H1 (cell line): ENCODE results near the gene MT1B.

ENCODE experiments used
- CEBPB ChIP-seq: IDR thresholded peaks from 2 replicates; pipeline ENCODE4 v1.6.1; 2012; ENCODE audit warnings: low read depth, low read length
- CHD2 ChIP-seq: IDR thresholded peaks from 2 replicates; pipeline ENCODE4 v1.6.1; 2012; ENCODE audit warnings: low read length, improper control_type of control experiment
- EP300 ChIP-seq, 2 experiments: IDR thresholded peaks; 1 replicate in 1 of 2; 2 replicates in 1 of 2; pipeline ENCODE4 v1.6.1; 2011 to 2012; ENCODE audit warnings: low read depth in 2 of 2, low read length in 2 of 2, mild to moderate bottlenecking in 2 of 2, borderline replicate concordance in 1 of 2, inconsistent platforms in 1 of 2, moderate library complexity in 1 of 2
- EZH2 ChIP-seq: fragments of 200-600 bp; sonication (generic); IDR thresholded peaks from 2 replicates; pipeline ENCODE4 v1.7.1; 2012; ENCODE audit warnings: low read depth, mild to moderate bottlenecking, moderate library complexity, low read length, inconsistent platforms; ENCODE audit not compliant: severe bottlenecking
- GTF2F1 ChIP-seq: IDR thresholded peaks from 2 replicates; pipeline ENCODE4 v1.6.1; 2012; ENCODE audit warnings: low read depth, low read length, improper control_type of control experiment, borderline replicate concordance
- NRF1 ChIP-seq: IDR thresholded peaks from 2 replicates; pipeline ENCODE4 v1.6.1; 2011; ENCODE audit warnings: mild to moderate bottlenecking, low read depth, low read length, improper control_type of control experiment
- POLR2A ChIP-seq, 2 experiments: IDR thresholded peaks; 1 replicate in 1 of 2; 2 replicates in 1 of 2; pipeline ENCODE4 v1.6.1; 2011; ENCODE audit warnings: low read depth in 2 of 2, low read length in 2 of 2, mild to moderate bottlenecking in 2 of 2; ENCODE audit errors: control extremely low read depth in 1 of 2
- RAD21 ChIP-seq, 2 experiments: IDR thresholded peaks in 1 of 2; conservative IDR thresholded peaks in 1 of 2; 2 replicates each; pipeline ENCODE4 v1.6.1; 2011; ENCODE audit warnings: low read depth in 2 of 2, low read length in 2 of 2, improper control_type of control experiment in 1 of 2, inconsistent platforms in 1 of 2, mild to moderate bottlenecking in 1 of 2, moderate library complexity in 1 of 2
- RXRA ChIP-seq: IDR thresholded peaks from 2 replicates; pipeline ENCODE4 v1.6.1; 2011; ENCODE audit warnings: low read depth, mild to moderate bottlenecking, low read length, moderate library complexity; ENCODE audit not compliant: insufficient read depth
- SP1 ChIP-seq: IDR thresholded peaks from 2 replicates; pipeline ENCODE4 v1.6.1; 2011; ENCODE audit warnings: low read depth, low read length
- TAF1 ChIP-seq: IDR thresholded peaks from 2 replicates; pipeline ENCODE4 v1.6.1; 2011; ENCODE audit warnings: mild to moderate bottlenecking, low read depth, low read length
- YY1 ChIP-seq: IDR thresholded peaks from 2 replicates; pipeline ENCODE4 v1.6.1; 2011; ENCODE audit warnings: low read depth, mild to moderate bottlenecking, low read length
- TF ChIP-seq, protein P1 (sequence below), 3 experiments: IDR thresholded peaks; 1 replicate in 2 of 3; 2 replicates in 1 of 3; pipeline versions ENCODE4 v1.5.1 to v1.6.1; 2011; ENCODE audit warnings: low read length in 3 of 3, mild to moderate bottlenecking in 3 of 3, inconsistent platforms in 2 of 3, low read depth in 1 of 3, moderate library complexity in 1 of 3; ENCODE audit not compliant: insufficient read depth in 1 of 3; ENCODE audit errors: control extremely low read depth in 1 of 3
- TF ChIP-seq, protein P2 (sequence below): IDR thresholded peaks from 2 replicates; pipeline ENCODE4 v1.6.1; 2012; ENCODE audit warnings: inconsistent platforms

DNA sequence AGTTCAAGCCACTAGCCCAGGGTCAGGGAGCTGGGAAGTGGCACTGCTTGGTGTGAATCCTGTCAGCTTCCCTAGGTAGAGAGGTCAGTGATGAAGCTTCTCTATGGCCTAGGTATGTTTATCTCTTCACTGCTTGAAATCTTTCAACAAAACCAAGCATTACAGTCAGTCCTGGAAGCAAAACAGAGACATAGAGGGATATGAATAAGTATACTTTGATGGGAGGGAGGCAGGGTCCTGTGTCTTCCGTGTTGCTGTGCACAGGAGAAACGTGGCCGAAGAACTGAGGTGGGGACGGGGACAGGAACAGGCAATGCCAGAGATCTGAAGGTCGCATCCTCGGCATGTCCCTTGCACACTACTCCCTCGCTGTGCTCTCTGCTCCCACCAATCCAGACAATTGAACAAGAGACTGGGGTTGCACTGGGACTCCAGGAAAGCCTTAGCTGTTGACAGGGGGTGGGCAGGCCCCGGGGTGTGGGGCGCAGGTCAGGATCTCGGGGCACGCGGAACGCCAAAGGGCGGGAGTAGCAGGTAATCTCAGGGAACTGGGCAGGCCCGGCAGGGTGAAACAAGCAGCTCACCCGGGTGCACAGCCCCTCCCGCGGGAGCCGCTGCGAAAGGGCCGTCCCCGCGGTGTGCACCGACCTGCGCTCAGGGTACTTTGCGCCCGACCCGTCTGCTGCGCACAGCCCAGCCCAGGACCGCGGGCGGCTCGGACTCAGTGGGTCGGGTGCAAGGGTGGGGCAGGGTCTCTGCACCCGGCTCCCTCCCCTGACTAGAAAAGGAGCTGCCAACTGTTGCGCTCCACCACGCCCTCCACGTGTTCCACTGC, 17.5 kb downstream of the MT1B start, which contains the start of gene MT1H:
- TF ChIP-seq, protein P1, sequence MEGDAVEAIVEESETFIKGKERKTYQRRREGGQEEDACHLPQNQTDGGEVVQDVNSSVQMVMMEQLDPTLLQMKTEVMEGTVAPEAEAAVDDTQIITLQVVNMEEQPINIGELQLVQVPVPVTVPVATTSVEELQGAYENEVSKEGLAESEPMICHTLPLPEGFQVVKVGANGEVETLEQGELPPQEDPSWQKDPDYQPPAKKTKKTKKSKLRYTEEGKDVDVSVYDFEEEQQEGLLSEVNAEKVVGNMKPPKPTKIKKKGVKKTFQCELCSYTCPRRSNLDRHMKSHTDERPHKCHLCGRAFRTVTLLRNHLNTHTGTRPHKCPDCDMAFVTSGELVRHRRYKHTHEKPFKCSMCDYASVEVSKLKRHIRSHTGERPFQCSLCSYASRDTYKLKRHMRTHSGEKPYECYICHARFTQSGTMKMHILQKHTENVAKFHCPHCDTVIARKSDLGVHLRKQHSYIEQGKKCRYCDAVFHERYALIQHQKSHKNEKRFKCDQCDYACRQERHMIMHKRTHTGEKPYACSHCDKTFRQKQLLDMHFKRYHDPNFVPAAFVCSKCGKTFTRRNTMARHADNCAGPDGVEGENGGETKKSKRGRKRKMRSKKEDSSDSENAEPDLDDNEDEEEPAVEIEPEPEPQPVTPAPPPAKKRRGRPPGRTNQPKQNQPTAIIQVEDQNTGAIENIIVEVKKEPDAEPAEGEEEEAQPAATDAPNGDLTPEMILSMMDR (IDR thresholded peaks at IDR 0.05; ENCODE audit: control extremely low read depth in 1 of 3, insufficient read depth in 1 of 3, low read depth in 1 of 3, low read length in 3 of 3) = no peak
- TF ChIP-seq POLR2A (IDR thresholded peaks at IDR 0.05; ENCODE audit: control extremely low read depth in 1 of 2, low read depth in 2 of 2, low read length in 2 of 2) (no peak), CEBPB (no peak), GTF2F1 (no peak), RAD21 (IDR thresholded peaks at IDR 0.05 in 1 of 2, conservative IDR thresholded peaks at IDR 0.05 in 1 of 2; ENCODE audit: low read depth in 2 of 2, low read length in 2 of 2) (no peak), NRF1 (no peak), CHD2 (no peak), SP1 (no peak), EP300 (IDR thresholded peaks at IDR 0.05; ENCODE audit: borderline replicate concordance in 1 of 2, low read depth in 2 of 2, low read length in 2 of 2) (no peak), EZH2 (peak; percentile 79), TAF1 (no peak), YY1 (no peak), RXRA (no peak)
- TF ChIP-seq, protein P2, sequence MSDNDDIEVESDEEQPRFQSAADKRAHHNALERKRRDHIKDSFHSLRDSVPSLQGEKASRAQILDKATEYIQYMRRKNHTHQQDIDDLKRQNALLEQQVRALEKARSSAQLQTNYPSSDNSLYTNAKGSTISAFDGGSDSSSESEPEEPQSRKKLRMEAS = peak; percentile 83
